H7 (cell line): Measurements from ENCODE around the gene FZD8. TPM values are rescaled to one million over a fixed set of nuclear protein-coding genes. Genes with fewer than 3 reads are reported as not detected.
"Not testable (repeated sequence)": the region's sequence is repeated elsewhere in the genome, so short reads cannot be mapped to it uniquely, and the experiment has no call there.

Source experiments
- DNase-seq: peaks from one replicate; pipeline ENCODE4 v3.0.0; 2012
- H3K27me3 ChIP-seq: 2 replicates; pipeline ENCODE4 v1.6.0; 2011; ENCODE audit warnings: mild to moderate bottlenecking, low read length; ENCODE audit not compliant: control insufficient read depth, insufficient read depth
- H3K36me3 ChIP-seq: replicated peaks from 2 replicates; pipeline ENCODE4 v1.5.1; 2011; ENCODE audit warnings: low read length; ENCODE audit not compliant: control insufficient read depth, insufficient read depth
- H3K4me3 ChIP-seq: 2 replicates; pipeline ENCODE4 v1.5.1; 2011; ENCODE audit warnings: low read depth, mild to moderate bottlenecking, control low read depth, low read length, moderate library complexity; ENCODE audit not compliant: insufficient read depth
- total RNA-seq: library from RNA; depleted of rRNA; stranded (reverse); fragments of >200 nt; shearing (Covaris generic); gene quantifications from 2 replicates; pipeline ENCODE4 v1.2.3, GENCODE V29; 2014; rRNA removed

The FZD8 gene
- 43.0 and 76.2 TPM in 2 replicates for total RNA-seq

GRCh38 chr10:35642035-35642792 is at the start of gene FZD8:
Gene FZD8, minus strand, starts transcription at chr10:35642296. Its CDS starts 867 bp downstream, at chr10:35641429.
- DNase-seq = peak; percentile 95
- Histone ChIP-seq H3K27me3 (peaks cover 22% of the 10 kb centered on the region), H3K36me3 (no peaks in the 10 kb centered on the region), H3K4me3 (peak within 1 kb of the TSS; percentile 73)

GRCh38 chr10:35691522-35692236 is 49.6 kb upstream of the FZD8 start:
- Histone ChIP-seq H3K27me3 (peaks cover 15% of the 10 kb centered on the region; the same call in 1 of the 2 replicates), H3K36me3 (no peaks in the 10 kb centered on the region), H3K4me3 (no peak overlapping the region)
- DNase-seq = no peak

- H3K27me3 ChIP-seq = peaks cover 15% of the 10 kb centered on the region; the same call in 1 of the 2 replicates
- no peak for DNase-seq
- no peak overlapping the region for H3K4me3 ChIP-seq
- no peaks in the 10 kb centered on the region for H3K36me3 ChIP-seq
Observed at GRCh38 chr10:35690534-35690933, 48.4 kb upstream of the FZD8 start.

- not testable (repeated sequence) for H3K4me3 ChIP-seq, H3K27me3 ChIP-seq, DNase-seq, H3K36me3 ChIP-seq
Observed at GRCh38 chr10:35685858-35686257, 43.8 kb upstream of the FZD8 start.

- no peaks in the 10 kb centered on the region; the same call in 1 of the 2 replicates for H3K36me3 ChIP-seq
- H3K4me3 ChIP-seq = no peak overlapping the region
- peaks cover 2% of the 10 kb centered on the region; the same call in 1 of the 2 replicates for H3K27me3 ChIP-seq
- no peak for DNase-seq
Observed at GRCh38 chr10:35685402-35685801, 43.3 kb upstream of the FZD8 start.

- no peak for DNase-seq
- H3K36me3 ChIP-seq = no peaks in the 10 kb centered on the region; the same call in 1 of the 2 replicates
- no peaks in the 10 kb centered on the region for H3K27me3 ChIP-seq
- no peak overlapping the region for H3K4me3 ChIP-seq
Observed at GRCh38 chr10:35684586-35684985, 42.5 kb upstream of the FZD8 start.

- no peak for DNase-seq
- Histone ChIP-seq H3K4me3 (no peak overlapping the region), H3K36me3 (no peaks in the 10 kb centered on the region), H3K27me3 (no peaks in the 10 kb centered on the region)
Observed at GRCh38 chr10:35675846-35676245, 33.8 kb upstream of the FZD8 start.

GRCh38 chr10:35674843-35675242 is 32.7 kb upstream of the FZD8 start:
- DNase-seq = no peak
- Histone ChIP-seq H3K36me3 (no peaks in the 10 kb centered on the region), H3K27me3 (no peaks in the 10 kb centered on the region), H3K4me3 (no peak overlapping the region)

- Histone ChIP-seq H3K27me3 (no peaks in the 10 kb centered on the region), H3K4me3 (no peak overlapping the region), H3K36me3 (no peaks in the 10 kb centered on the region)
- no peak for DNase-seq
Observed at GRCh38 chr10:35668865-35669650, 27.0 kb upstream of the FZD8 start.

GRCh38 chr10:35667971-35668370 is 25.9 kb upstream of the FZD8 start:
- Histone ChIP-seq H3K36me3 (no peaks in the 10 kb centered on the region), H3K4me3 (no peak overlapping the region), H3K27me3 (no peaks in the 10 kb centered on the region)
- DNase-seq = no peak

- DNase-seq = no peak
- no peak overlapping the region for H3K4me3 ChIP-seq
- no peaks in the 10 kb centered on the region for H3K27me3 ChIP-seq
- no peaks in the 10 kb centered on the region for H3K36me3 ChIP-seq
Observed at GRCh38 chr10:35667270-35667889, 25.3 kb upstream of the FZD8 start.

GRCh38 chr10:35661236-35661635 is 19.1 kb upstream of the FZD8 start:
- no peaks in the 10 kb centered on the region; the same call in 1 of the 2 replicates for H3K36me3 ChIP-seq
- no peaks in the 10 kb centered on the region for H3K27me3 ChIP-seq
- no peak overlapping the region for H3K4me3 ChIP-seq
- DNase-seq = no peak

- DNase-seq = no peak
- Histone ChIP-seq H3K36me3 (no peaks in the 10 kb centered on the region; the same call in 1 of the 2 replicates), H3K4me3 (no peak overlapping the region), H3K27me3 (no peaks in the 10 kb centered on the region)
Observed at GRCh38 chr10:35659456-35659855, 17.4 kb upstream of the FZD8 start.

GRCh38 chr10:35657621-35658020 is 15.5 kb upstream of the FZD8 start:
- H3K4me3 ChIP-seq = no peak overlapping the region
- no peaks in the 10 kb centered on the region; the same call in 1 of the 2 replicates for H3K36me3 ChIP-seq
- no peak for DNase-seq
- no peaks in the 10 kb centered on the region for H3K27me3 ChIP-seq
